Measurements from ENCODE around the gene AFDN.

AFDN gene

GRCh38 chr6:167812088-167812487 lies 14.6 kb upstream of the AFDN start:
- no peak for DNase-seq (ENCODE audit: low spot score)

GRCh38 chr6:167815296-167815980 lies 11.3 kb upstream of the AFDN start:
- DNase-seq (ENCODE audit: low spot score): no peak

- no peak for DNase-seq (ENCODE audit: low spot score)
Observed at GRCh38 chr6:167817016-167817415, 9.7 kb upstream of the AFDN start.

GRCh38 chr6:167817729-167818128 lies 9.0 kb upstream of the AFDN start:
- DNase-seq (ENCODE audit: low spot score): no peak

DNA sequence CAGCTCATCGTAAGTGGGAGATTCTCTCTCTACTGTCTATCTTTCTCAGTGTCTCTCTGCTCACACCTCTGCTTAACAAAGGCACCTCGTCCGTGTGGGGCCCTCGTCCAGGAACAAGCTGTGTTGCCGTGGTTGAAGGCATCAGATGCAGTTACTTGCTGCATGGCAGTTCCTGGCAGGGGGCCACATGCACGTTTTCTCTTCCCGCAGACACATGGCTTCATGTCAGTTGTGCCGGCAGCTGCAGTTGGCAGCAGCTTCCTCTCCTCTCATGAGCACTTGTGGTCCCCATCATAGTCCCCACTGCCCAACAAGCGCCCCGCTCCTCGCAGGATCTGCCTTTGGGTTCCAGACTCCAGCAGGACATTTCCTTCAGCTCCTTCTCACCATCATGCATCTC lies 7.1 kb upstream of the AFDN start:
- no peak for DNase-seq (ENCODE audit: low spot score)

- DNase-seq (ENCODE audit: low spot score): no peak
Observed at GRCh38 chr6:167820681-167821080, 6.0 kb upstream of the AFDN start.

- peak; percentile 72 for DNase-seq (ENCODE audit: low spot score)
Observed at GRCh38 chr6:167824591-167825331, 1.9 kb upstream of the AFDN start.

DNA sequence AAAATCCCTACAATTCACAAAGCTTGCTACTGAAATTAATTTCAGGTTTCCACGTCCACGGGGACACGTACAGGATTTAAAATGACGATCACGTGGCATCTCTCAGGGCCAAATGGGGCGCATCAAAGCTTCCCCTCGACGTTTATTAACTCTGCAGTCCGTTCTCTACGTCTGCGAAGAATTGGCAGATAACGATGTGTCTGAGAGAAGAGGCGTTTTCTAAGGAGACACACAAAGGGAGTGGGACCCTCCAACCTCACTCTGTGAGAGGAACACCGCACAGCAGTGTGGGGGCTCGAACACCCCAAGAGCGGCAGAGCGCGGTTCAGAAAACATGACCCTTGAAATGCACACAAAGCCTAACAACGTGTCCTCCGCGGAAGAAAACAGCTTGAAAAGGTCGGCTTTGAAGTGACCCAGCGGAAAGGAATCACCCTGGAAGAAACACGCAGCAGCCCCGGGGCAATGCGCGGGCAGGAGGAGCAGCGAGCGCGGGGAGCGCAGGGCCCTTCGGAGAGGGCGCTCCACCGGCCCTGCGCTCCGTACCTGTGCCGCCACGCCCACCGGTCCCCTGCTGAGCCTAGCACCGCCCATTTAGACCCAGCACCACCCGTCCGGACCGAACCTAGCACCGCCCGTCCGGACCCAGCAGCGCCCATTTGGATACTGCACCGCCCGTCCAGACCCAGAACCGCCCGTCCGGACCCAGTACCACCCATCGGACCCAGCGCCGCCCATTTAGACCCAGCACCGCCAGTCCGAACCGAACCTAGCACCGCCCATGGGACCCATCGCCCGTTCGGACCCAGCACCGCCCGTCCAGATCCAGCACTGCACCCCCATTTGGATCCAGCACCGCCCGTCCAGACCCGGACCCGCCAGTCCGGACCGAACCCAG lies 1.1 kb upstream of the AFDN start:
- peak; percentile 95 for DNase-seq (ENCODE audit: low spot score)

GRCh38 chr6:167826230-167826895 lies 348 bp upstream of the AFDN start:
- peak; percentile 85 for DNase-seq (ENCODE audit: low spot score)

- DNase-seq (ENCODE audit: low spot score): peak; percentile 56
Observed at GRCh38 chr6:167827583-167828324, 1.0 kb downstream of the AFDN start.

DNA sequence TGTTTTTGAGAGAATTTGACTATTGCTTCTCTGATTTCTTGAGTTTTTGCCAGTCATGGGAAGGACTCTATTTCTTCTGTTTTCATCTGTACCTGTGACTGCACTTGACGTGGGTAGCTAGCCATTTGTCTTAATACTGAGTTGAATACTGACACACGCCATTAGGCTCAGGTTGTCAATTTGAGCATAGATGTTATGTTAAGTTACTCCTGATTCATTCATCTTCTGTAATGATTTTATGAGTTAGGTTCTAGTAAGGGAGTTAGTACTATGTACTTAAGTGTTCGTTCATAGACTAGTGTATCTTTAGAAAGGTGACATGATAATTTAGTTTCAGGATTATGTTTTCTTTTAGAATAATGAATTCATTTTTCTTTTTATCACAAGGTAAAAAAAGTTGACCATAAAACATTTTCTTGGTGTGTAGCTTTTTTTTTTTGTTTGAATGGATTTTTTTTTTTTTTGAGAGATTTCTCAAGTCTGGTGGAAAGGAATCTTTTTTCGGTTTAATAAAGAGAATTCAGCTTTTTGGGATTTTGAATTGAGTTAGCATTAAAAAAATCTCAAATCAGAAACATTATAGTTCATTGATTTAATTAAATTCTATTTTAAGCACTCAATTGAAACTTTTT lies 1.7 kb downstream of the AFDN start:
- DNase-seq (ENCODE audit: low spot score): no peak

DNA sequence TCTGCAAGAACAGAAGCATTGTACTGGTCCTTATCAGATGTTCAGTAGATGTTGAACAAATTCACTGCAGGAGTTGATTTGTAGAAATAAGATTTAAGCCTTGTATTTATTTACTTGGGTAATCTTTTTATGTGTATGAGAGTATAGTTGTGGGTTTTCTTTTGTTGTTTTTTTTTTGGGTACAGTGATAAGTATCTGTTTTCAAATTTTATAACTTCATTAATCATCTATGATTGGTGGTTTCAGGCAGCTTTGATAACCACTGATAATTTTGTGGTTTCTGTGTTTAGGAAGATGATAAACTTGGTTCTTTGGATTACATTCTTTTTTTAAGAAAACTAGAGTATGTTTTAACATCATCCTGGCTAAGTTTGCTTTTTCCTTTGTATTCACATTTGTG lies 2.8 kb downstream of the AFDN start:
- DNase-seq (ENCODE audit: low spot score): no peak

- no peak for DNase-seq (ENCODE audit: low spot score)
Observed at GRCh38 chr6:167831281-167831828, 4.6 kb downstream of the AFDN start.

GRCh38 chr6:167832497-167833395 lies 6.0 kb downstream of the AFDN start:
- DNase-seq (ENCODE audit: low spot score): no peak

GRCh38 chr6:167833396-167833763 lies 6.7 kb downstream of the AFDN start:
- no peak for DNase-seq (ENCODE audit: low spot score)

DNA sequence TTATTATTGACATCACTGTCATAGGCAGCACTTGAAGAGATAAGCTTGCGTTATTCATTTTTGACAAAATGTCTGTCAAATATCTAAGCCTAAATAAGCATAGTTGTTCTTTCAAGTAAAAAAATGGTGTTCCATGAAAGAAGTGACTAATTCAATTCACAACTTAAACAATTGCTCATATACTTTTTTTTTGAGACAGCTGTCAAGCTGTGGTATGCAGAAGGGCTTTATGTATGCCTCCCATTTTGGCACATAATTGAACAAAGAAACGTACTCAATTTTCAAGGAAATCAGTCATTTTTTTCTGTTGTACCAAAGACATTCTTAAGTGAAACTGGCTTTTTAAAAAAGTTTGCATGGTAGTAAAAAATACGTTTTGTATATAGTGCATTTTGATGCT lies 8.5 kb downstream of the AFDN start:
- no peak for DNase-seq (ENCODE audit: low spot score)

DNA sequence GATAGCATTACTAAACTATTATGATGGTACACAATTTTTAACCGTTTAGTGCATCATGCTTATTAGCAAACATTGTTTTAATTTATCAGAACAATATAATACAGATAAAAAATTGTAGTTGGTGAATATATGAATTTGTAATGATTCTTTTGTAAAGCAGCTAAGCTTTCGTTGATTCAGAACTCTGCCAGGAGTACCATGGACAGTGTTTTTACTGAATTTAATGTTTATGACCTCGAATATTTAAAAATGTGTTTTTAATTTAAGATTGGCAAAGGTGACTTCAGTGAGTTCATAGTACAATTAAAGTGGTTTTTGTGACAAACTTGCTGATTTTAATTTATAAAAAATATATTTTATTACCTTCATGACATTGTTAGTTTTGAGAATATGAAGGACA lies 10.0 kb downstream of the AFDN start:
- DNase-seq (ENCODE audit: low spot score): no peak

GRCh38 chr6:167838207-167838748 lies 11.6 kb downstream of the AFDN start:
- no peak for DNase-seq (ENCODE audit: low spot score)

DNA sequence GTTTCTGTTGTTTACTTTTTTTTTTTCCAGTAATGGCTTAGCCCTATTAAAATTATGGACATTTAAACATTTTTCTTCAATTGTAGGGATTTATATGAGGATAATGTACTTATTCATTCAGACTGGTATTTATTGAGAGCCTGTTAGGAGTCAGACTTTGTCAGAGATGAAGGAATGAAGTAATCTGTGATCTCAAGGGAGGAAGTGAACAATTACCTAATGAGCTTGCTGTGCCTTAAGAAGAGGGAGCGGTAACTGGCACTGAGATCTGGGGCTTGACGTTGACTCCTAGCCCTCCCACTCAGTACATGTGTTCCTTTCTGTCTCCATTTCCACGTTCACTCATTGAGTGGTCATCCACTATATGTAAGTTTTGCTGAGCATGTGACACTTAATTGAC lies 12.6 kb downstream of the AFDN start:
- DNase-seq (ENCODE audit: low spot score): no peak

Data from HuH-7 (cell line).